A673 (cell line): ENCODE measurements around the gene CTXND2. TPM values are rescaled to one million over a fixed set of nuclear protein-coding genes. Genes with fewer than 3 reads are reported as not detected.
A peak's percentile ranks its signal among the peaks of the same experiment; 100 is the strongest.

Experiments used
- BruUV-seq: library from RNA; stranded (reverse); fragments of 400-500 nt; replicated peaks from 2 replicates; lab custom pipeline; 2021; lab: Mats Ljungman, UMichigan
- CTCF ChIA-PET: fragments of 300-600 bp; sonication (Branson Sonifier 250); formaldehyde crosslinking; loops from one replicate; lab custom pipeline; 2022; ENCODE audit warnings: antibody characterized with exemption; lab: Charles Lee
- POLR2A ChIA-PET: fragments of 300-600 bp; sonication (Branson Sonifier 250); formaldehyde crosslinking; loops from one replicate; lab custom pipeline; 2022; ENCODE audit warnings: antibody characterized with exemption; ENCODE audit not compliant: low non-redundant PET; lab: Charles Lee
- DNase-seq: peaks from one replicate; pipeline ENCODE4 v3.0.0-alpha.2; 2015; ENCODE audit warnings: low spot score
- H3K27ac ChIP-seq: fragments of 200-600 bp; sonication (generic); 2 replicates; pipeline ENCODE4 v1.5.1; 2016; ENCODE audit warnings: mixed run types, low read depth, mild to moderate bottlenecking, mixed read lengths, antibody characterized with exemption, low read length; ENCODE audit not compliant: poor library complexity, severe bottlenecking
- H3K27me3 ChIP-seq: fragments of 200-600 bp; sonication (generic); replicated peaks from 2 replicates; pipeline ENCODE4 v1.6.1; 2017; ENCODE audit warnings: mixed run types, low read depth, mild to moderate bottlenecking, mixed read lengths, antibody characterized with exemption, low read length; ENCODE audit not compliant: insufficient read depth, poor library complexity
- H3K36me3 ChIP-seq: fragments of 200-600 bp; sonication (generic); 2 replicates; pipeline ENCODE4 v1.6.1; 2016; ENCODE audit warnings: mixed run types, mild to moderate bottlenecking, mixed read lengths, antibody characterized with exemption, low read length; ENCODE audit not compliant: insufficient read depth, poor library complexity, severe bottlenecking
- H3K4me1 ChIP-seq: fragments of 200-600 bp; sonication (generic); 2 replicates; pipeline ENCODE4 v1.6.1; 2017; ENCODE audit warnings: mixed run types, mild to moderate bottlenecking, mixed read lengths, antibody characterized with exemption, low read length; ENCODE audit not compliant: insufficient read depth, poor library complexity, severe bottlenecking
- H3K4me3 ChIP-seq: fragments of 200-600 bp; sonication (generic); 2 replicates; pipeline ENCODE4 v1.5.1; 2016; ENCODE audit warnings: low read depth, mixed run types, mild to moderate bottlenecking, mixed read lengths, low read length; ENCODE audit not compliant: poor library complexity, severe bottlenecking
- H3K9me3 ChIP-seq: fragments of 200-600 bp; sonication (generic); 2 replicates; pipeline ENCODE4 v1.6.1; 2016; ENCODE audit warnings: mixed run types, low read depth, mild to moderate bottlenecking, mixed read lengths, antibody characterized with exemption, low read length; ENCODE audit not compliant: poor library complexity, severe bottlenecking
- CTCF ChIP-seq: fragments of 300-800, 200-600 bp; sonication (generic); conservative IDR thresholded peaks from 2 replicates; pipeline ENCODE4 v1.5.1; 2017; ENCODE audit warnings: low read depth, mild to moderate bottlenecking, antibody characterized with exemption, low read length, moderate library complexity, mixed read lengths
- EZH2 ChIP-seq: fragments of 200-600 bp; sonication (generic); IDR thresholded peaks from 2 replicates; pipeline ENCODE4 v1.6.1; 2017; ENCODE audit warnings: borderline replicate concordance, low read depth, mild to moderate bottlenecking, mixed read lengths, antibody characterized with exemption, low read length; ENCODE audit not compliant: poor library complexity, severe bottlenecking
- intact Hi-C: fragments of 100-400 bp; cut with micrococcal nuclease; formaldehyde crosslinking; loops from one replicate; pipeline ENCODE4 v1.10.0; 2022; ENCODE audit not compliant: unreplicated experiment
- total RNA-seq: library from RNA; stranded (reverse); gene quantifications from 2 replicates; pipeline ENCODE4 v1.2.3, GENCODE V29; 2021

CTXND2 gene
- total RNA-seq, 1 experiment from 2014 or later: not detected

- Histone ChIP-seq H3K27me3 (no peaks in the 10 kb centered on the region), H3K4me3 (no peak overlapping the region), H3K36me3 (peaks cover 67% of the 10 kb centered on the region), H3K9me3 (no peaks in the 10 kb centered on the region), H3K27ac (no peak overlapping the region), H3K4me1 (no peaks in the 10 kb centered on the region)
- intact Hi-C loops: no loop called here
- ChIA-PET POLR2A (interaction anchor here (0.7 kb wide), 1 partner anchor 583 kb away, joined by 15 read pairs; no protein-coding TSS in a partner anchor), CTCF (no interaction called here)
- TF ChIP-seq CTCF (no peak), EZH2 (no peak)
- DNase-seq: no peak
- no TSS peak for BruUV-seq
Measured at GRCh38 chr1:150957666-150958065, 70.7 kb downstream of the CTXND2 start.

GRCh38 chr1:150960646-150961045 is 73.7 kb downstream of the CTXND2 start:
- Histone ChIP-seq H3K9me3 (no peaks in the 10 kb centered on the region), H3K27ac (no peak overlapping the region), H3K36me3 (peaks cover 75% of the 10 kb centered on the region), H3K27me3 (no peaks in the 10 kb centered on the region), H3K4me3 (no peak overlapping the region), H3K4me1 (no peaks in the 10 kb centered on the region)
- DNase-seq: no peak
- TF ChIP-seq CTCF (no peak), EZH2 (no peak)
- BruUV-seq: TSS peak; percentile 26
- intact Hi-C loops: no loop called here
- ChIA-PET CTCF (no interaction called here), POLR2A (no interaction called here)

GRCh38 chr1:150961756-150962155 is 74.8 kb downstream of the CTXND2 start:
- ChIA-PET CTCF (no interaction called here), POLR2A (no interaction called here)
- no peaks in the 10 kb centered on the region for H3K9me3 ChIP-seq
- no TSS peak for BruUV-seq
- TF ChIP-seq EZH2 (no peak), CTCF (no peak)
- DNase-seq: no peak
- H3K27me3 ChIP-seq: no peaks in the 10 kb centered on the region
- H3K4me3 ChIP-seq: no peak overlapping the region
- H3K27ac ChIP-seq: no peak overlapping the region
- H3K36me3 ChIP-seq: peaks cover 85% of the 10 kb centered on the region
- intact Hi-C loops: no loop called here
- no peaks in the 10 kb centered on the region for H3K4me1 ChIP-seq

Other genes with a start within 250 kb of the CTXND2 start
- 22.6 and 26.7 TPM in 2 replicates for gene GOLPH3L, start 190.0 kb upstream of the CTXND2 start, total RNA-seq
- gene HORMAD1, start 166.2 kb upstream of the CTXND2 start, total RNA-seq: not detected in 2 replicates
- gene CTSS, start 121.4 kb upstream of the CTXND2 start, total RNA-seq: 3.5 and 5.4 TPM in 2 replicates
- 12.3 and 14.3 TPM in 2 replicates for gene CTSK, start 78.9 kb upstream of the CTXND2 start, total RNA-seq
- 31.2 and 38.2 TPM in 2 replicates for gene ARNT, start 10.5 kb upstream of the CTXND2 start, total RNA-seq
- gene SETDB1, start 39.2 kb downstream of the CTXND2 start, total RNA-seq: 66.5 and 71.0 TPM in 2 replicates
- 222 and 239 TPM in 2 replicates for gene CERS2, start 87.7 kb downstream of the CTXND2 start, total RNA-seq
- gene ANXA9, start 95.2 kb downstream of the CTXND2 start, total RNA-seq: not detected in 2 replicates
- gene MINDY1, start 119.8 kb downstream of the CTXND2 start, total RNA-seq: 11.6 and 16.9 TPM in 2 replicates
- 19.3 and 21.4 TPM in 2 replicates for gene PRUNE1, start 121.3 kb downstream of the CTXND2 start, total RNA-seq
- gene BNIPL, start 149.4 kb downstream of the CTXND2 start, total RNA-seq: 1.5 and 3.5 TPM in 2 replicates
- gene C1orf56, start 160.6 kb downstream of the CTXND2 start, total RNA-seq: 2.9 and 3.9 TPM in 2 replicates
- gene CDC42SE1, start 172.5 kb downstream of the CTXND2 start, total RNA-seq: 57.5 and 63.8 TPM in 2 replicates
- 91.9 and 108 TPM in 2 replicates for gene MLLT11, start 173.3 kb downstream of the CTXND2 start, total RNA-seq
- 11.1 and 12.5 TPM in 2 replicates for gene GABPB2, start 183.6 kb downstream of the CTXND2 start, total RNA-seq